Loucy (cell line): ENCODE measurements around the gene RAB26.

Experiments used
- EZH2phosphoT487 ChIP-seq: fragments of 200-600 bp; IDR thresholded peaks from 2 replicates; pipeline ENCODE4 v1.6.1; 2018; ENCODE audit warnings: antibody characterized with exemption, mild to moderate bottlenecking, moderate library complexity, borderline replicate concordance
- TF ChIP-seq, protein P1 (sequence below): fragments of 200-600 bp; sonication (generic); conservative IDR thresholded peaks from 2 replicates; pipeline ENCODE4 v1.5.1; 2014; ENCODE audit warnings: mild to moderate bottlenecking, antibody characterized with exemption, low read length

DNA sequence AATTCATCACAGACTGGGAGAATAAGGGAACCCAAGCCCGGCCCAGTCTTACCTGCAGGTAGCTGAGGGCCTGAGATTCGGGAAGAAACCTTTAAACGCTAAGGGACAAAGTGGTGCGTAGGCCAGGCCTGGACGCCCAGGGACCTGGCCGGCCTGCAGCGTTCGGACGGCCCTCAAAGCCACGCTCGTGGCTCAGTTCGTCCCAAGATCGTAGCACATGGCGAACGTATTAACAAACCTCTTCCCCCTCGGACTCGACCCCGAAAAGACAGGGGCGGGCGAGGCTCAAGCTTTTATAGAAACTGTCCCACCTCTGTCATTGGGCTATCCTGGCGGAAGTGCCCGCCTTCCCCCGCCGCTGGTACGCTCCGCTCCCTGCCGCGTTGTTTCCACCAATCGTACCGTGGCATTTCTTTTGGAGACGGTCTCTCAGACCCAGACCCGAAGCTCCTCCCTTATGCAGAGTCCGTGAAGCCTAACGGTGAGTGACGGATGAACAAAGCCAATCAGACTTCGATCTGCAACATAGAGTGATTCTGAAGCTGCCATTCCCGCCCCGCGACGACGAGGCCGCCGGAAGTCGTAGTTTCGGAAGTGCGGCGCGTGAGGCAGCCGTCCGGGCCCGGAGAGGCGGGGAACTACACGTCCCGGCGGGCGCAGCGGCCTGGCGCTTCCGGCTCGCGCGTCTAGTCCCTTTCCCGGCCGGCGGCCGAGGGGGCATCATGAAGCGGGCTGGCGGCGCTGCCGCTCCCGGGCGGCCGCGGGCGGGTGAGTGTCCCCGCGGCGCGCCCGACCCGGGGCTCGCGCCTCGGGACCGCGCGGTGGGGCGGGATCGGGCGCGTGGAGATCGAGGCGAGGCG lies 6.9 kb downstream of the RAB26 start, which contains the start of gene TRAF7:
- TF ChIP-seq, protein P1, sequence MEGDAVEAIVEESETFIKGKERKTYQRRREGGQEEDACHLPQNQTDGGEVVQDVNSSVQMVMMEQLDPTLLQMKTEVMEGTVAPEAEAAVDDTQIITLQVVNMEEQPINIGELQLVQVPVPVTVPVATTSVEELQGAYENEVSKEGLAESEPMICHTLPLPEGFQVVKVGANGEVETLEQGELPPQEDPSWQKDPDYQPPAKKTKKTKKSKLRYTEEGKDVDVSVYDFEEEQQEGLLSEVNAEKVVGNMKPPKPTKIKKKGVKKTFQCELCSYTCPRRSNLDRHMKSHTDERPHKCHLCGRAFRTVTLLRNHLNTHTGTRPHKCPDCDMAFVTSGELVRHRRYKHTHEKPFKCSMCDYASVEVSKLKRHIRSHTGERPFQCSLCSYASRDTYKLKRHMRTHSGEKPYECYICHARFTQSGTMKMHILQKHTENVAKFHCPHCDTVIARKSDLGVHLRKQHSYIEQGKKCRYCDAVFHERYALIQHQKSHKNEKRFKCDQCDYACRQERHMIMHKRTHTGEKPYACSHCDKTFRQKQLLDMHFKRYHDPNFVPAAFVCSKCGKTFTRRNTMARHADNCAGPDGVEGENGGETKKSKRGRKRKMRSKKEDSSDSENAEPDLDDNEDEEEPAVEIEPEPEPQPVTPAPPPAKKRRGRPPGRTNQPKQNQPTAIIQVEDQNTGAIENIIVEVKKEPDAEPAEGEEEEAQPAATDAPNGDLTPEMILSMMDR, result no peak
- no peak for TF ChIP-seq EZH2phosphoT487
